ENCODE data around the gene OTOGL. TPM values are rescaled to one million over a fixed set of nuclear protein-coding genes. Genes with fewer than 3 reads are reported as not detected.

Gene OTOGL
- total and polyA plus RNA-seq, 4 donors, result 0.20 to 0.62 (median 0.54) TPM; not detected in 1

- no peaks in the 10 kb centered on the region for H3K9me3 ChIP-seq (ENCODE audit: control insufficient read depth, low read length)
- no peaks in the 10 kb centered on the region for H3K36me3 ChIP-seq (ENCODE audit: control insufficient read depth in 1 of 2, insufficient read depth in 2 of 2, low read length in 1 of 2)
- intact Hi-C loops (cut with DNase I), result loop anchor here (5.0 kb wide), 2 partner anchors 185 to 350 kb away; no protein-coding TSS in a partner anchor
- WGBS, 2 donors, result 3 to 4% methylated on average over 3 of the region's 3 CpGs
- DNase-seq (no peak), ATAC-seq (ENCODE audit: low FRiP score) (peak; percentile 86)
- no peaks in the 10 kb centered on the region for H3K27me3 ChIP-seq (ENCODE audit: control insufficient read depth in 1 of 2, insufficient read depth in 2 of 2, low read length in 1 of 2)
- no peak overlapping the region for H3K27ac ChIP-seq (ENCODE audit: low read depth in 1 of 2, low read length in 2 of 2)
- no peaks in the 10 kb centered on the region for H3K4me1 ChIP-seq (ENCODE audit: control insufficient read depth in 1 of 2, insufficient read depth in 2 of 2, low read length in 2 of 2)
- H3K4me3 ChIP-seq (ENCODE audit: low read length in 2 of 2), result no peak overlapping the region
Observed at GRCh38 chr12:80412343-80412953, 313.1 kb downstream of the OTOGL start.

- Histone ChIP-seq H3K9me3 (ENCODE audit: control insufficient read depth, low read length) (no peaks in the 10 kb centered on the region), H3K27ac (ENCODE audit: low read depth in 1 of 2, low read length in 2 of 2) (no peak overlapping the region), H3K4me1 (ENCODE audit: control insufficient read depth in 1 of 2, insufficient read depth in 2 of 2, low read length in 2 of 2) (no peaks in the 10 kb centered on the region), H3K4me3 (ENCODE audit: low read length in 2 of 2) (no peak overlapping the region), H3K27me3 (ENCODE audit: control insufficient read depth in 1 of 2, insufficient read depth in 2 of 2, low read length in 1 of 2) (no peaks in the 10 kb centered on the region), H3K36me3 (ENCODE audit: control insufficient read depth in 1 of 2, insufficient read depth in 2 of 2, low read length in 1 of 2) (no peaks in the 10 kb centered on the region)
- intact Hi-C loops (cut with DNase I), result loop anchor here (5.0 kb wide), 2 partner anchors 184 to 349 kb away; no protein-coding TSS in a partner anchor
- 86 to 95% methylated on average over 3 of the region's 3 CpGs for WGBS, 2 donors
- DNase-seq, result no peak
- no peak for ATAC-seq (ENCODE audit: low FRiP score)
Observed at GRCh38 chr12:80413462-80413861, 314.1 kb downstream of the OTOGL start.

GRCh38 chr12:80415466-80415865 lies 316.1 kb downstream of the OTOGL start:
- no peak overlapping the region for H3K27ac ChIP-seq (ENCODE audit: low read depth in 1 of 2, low read length in 2 of 2)
- H3K36me3 ChIP-seq (ENCODE audit: control insufficient read depth in 1 of 2, insufficient read depth in 2 of 2, low read length in 1 of 2), result no peaks in the 10 kb centered on the region
- WGBS, 2 donors, result 74 to 84% methylated on average over 1 of the region's 1 CpG
- H3K4me3 ChIP-seq (ENCODE audit: low read length in 2 of 2), result no peak overlapping the region
- ATAC-seq (ENCODE audit: low FRiP score) (no peak), DNase-seq (no peak)
- intact Hi-C loops (cut with DNase I), result no loop called here
- H3K27me3 ChIP-seq (ENCODE audit: control insufficient read depth in 1 of 2, insufficient read depth in 2 of 2, low read length in 1 of 2), result no peaks in the 10 kb centered on the region
- H3K9me3 ChIP-seq (ENCODE audit: control insufficient read depth, low read length), result no peaks in the 10 kb centered on the region
- H3K4me1 ChIP-seq (ENCODE audit: control insufficient read depth in 1 of 2, insufficient read depth in 2 of 2, low read length in 2 of 2), result peaks cover 0 to 2% of the 10 kb centered on the region in 2 donors

GRCh38 chr12:80419644-80420043 lies 320.3 kb downstream of the OTOGL start:
- intact Hi-C loops (cut with DNase I), result no loop called here
- H3K27ac ChIP-seq (ENCODE audit: low read depth in 1 of 2, low read length in 2 of 2), result no peak overlapping the region

GRCh38 chr12:80420075-80420474 lies 320.7 kb downstream of the OTOGL start:
- intact Hi-C loops (cut with DNase I), result no loop called here
- no peak overlapping the region for H3K4me3 ChIP-seq (ENCODE audit: low read length in 2 of 2)
- no peak for ATAC-seq (ENCODE audit: low FRiP score)

More at GRCh38 chr12:80419644-80420043, 320.3 kb downstream of the OTOGL start:
- Histone ChIP-seq H3K36me3 (ENCODE audit: control insufficient read depth in 1 of 2, insufficient read depth in 2 of 2, low read length in 1 of 2) (no peaks in the 10 kb centered on the region), H3K9me3 (ENCODE audit: control insufficient read depth, low read length) (no peaks in the 10 kb centered on the region), H3K27me3 (ENCODE audit: control insufficient read depth in 1 of 2, insufficient read depth in 2 of 2, low read length in 1 of 2) (no peaks in the 10 kb centered on the region), H3K4me1 (ENCODE audit: control insufficient read depth in 1 of 2, insufficient read depth in 2 of 2, low read length in 2 of 2) (peaks cover 0 to 2% of the 10 kb centered on the region in 2 donors), H3K4me3 (ENCODE audit: low read length in 2 of 2) (no peak overlapping the region)
- no peak for DNase-seq
- no peak for ATAC-seq (ENCODE audit: low FRiP score)

GRCh38 chr12:80422550-80422949 lies 323.2 kb downstream of the OTOGL start:
- WGBS, 2 donors, result 39 to 68% methylated on average over 2 of the region's 2 CpGs
- H3K27ac ChIP-seq (ENCODE audit: low read depth in 1 of 2, low read length in 2 of 2), result no peak overlapping the region
- H3K4me1 ChIP-seq (ENCODE audit: control insufficient read depth in 1 of 2, insufficient read depth in 2 of 2, low read length in 2 of 2), result peaks cover 0 to 2% of the 10 kb centered on the region in 2 donors
- no peak for DNase-seq
- H3K36me3 ChIP-seq (ENCODE audit: control insufficient read depth in 1 of 2, insufficient read depth in 2 of 2, low read length in 1 of 2), result no peaks in the 10 kb centered on the region
- no peak for ATAC-seq (ENCODE audit: low FRiP score)
- intact Hi-C loops (cut with DNase I), result no loop called here
- H3K27me3 ChIP-seq (ENCODE audit: control insufficient read depth in 1 of 2, insufficient read depth in 2 of 2, low read length in 1 of 2), result no peaks in the 10 kb centered on the region
- no peaks in the 10 kb centered on the region for H3K9me3 ChIP-seq (ENCODE audit: control insufficient read depth, low read length)
- no peak overlapping the region for H3K4me3 ChIP-seq (ENCODE audit: low read length in 2 of 2)

More at GRCh38 chr12:80420075-80420474, 320.7 kb downstream of the OTOGL start:
- Histone ChIP-seq H3K4me1 (ENCODE audit: control insufficient read depth in 1 of 2, insufficient read depth in 2 of 2, low read length in 2 of 2) (peaks cover 0 to 2% of the 10 kb centered on the region in 2 donors), H3K27ac (ENCODE audit: low read depth in 1 of 2, low read length in 2 of 2) (no peak overlapping the region), H3K9me3 (ENCODE audit: control insufficient read depth, low read length) (no peaks in the 10 kb centered on the region), H3K36me3 (ENCODE audit: control insufficient read depth in 1 of 2, insufficient read depth in 2 of 2, low read length in 1 of 2) (no peaks in the 10 kb centered on the region), H3K27me3 (ENCODE audit: control insufficient read depth in 1 of 2, insufficient read depth in 2 of 2, low read length in 1 of 2) (no peaks in the 10 kb centered on the region)
- no peak for DNase-seq

Other genes starting within 250 kb of the OTOGL start
- gene PPP1R12A, start 164.4 kb upstream of the OTOGL start, total RNA-seq, result 100 to 1,000 TPM; 194 to 287 TPM
- 100 to 1,000 TPM in 1 of 2 donors, 10 to 100 TPM in 1; 24.8 to 274 TPM for gene PPP1R12A, start 164.4 kb upstream of the OTOGL start, polyA plus RNA-seq

Data from aorta (tissue), 5 donors.